Ramos (cell line): Measurements from ENCODE around the gene PCDHGA1.
"Not testable (repeated sequence)": the region's sequence is repeated elsewhere in the genome, so short reads cannot be mapped to it uniquely, and the experiment has no call there.

Experiments used
- in situ Hi-C: fragments of 300-500 bp; cut with MboI; formaldehyde crosslinking; loops from one replicate; pipeline ENCODE4 v1.14.3; 2022; ENCODE audit warnings: low sequenced_read_pairs; ENCODE audit not compliant: unreplicated experiment

Gene PCDHGA1

GRCh38 chr5:141345327-141345726, 15.0 kb downstream of the PCDHGA1 start:
- in situ Hi-C loops = no loop called here

GRCh38 chr5:141346017-141346416, 15.7 kb downstream of the PCDHGA1 start:
- in situ Hi-C loops = not testable (repeated sequence)

DNA sequence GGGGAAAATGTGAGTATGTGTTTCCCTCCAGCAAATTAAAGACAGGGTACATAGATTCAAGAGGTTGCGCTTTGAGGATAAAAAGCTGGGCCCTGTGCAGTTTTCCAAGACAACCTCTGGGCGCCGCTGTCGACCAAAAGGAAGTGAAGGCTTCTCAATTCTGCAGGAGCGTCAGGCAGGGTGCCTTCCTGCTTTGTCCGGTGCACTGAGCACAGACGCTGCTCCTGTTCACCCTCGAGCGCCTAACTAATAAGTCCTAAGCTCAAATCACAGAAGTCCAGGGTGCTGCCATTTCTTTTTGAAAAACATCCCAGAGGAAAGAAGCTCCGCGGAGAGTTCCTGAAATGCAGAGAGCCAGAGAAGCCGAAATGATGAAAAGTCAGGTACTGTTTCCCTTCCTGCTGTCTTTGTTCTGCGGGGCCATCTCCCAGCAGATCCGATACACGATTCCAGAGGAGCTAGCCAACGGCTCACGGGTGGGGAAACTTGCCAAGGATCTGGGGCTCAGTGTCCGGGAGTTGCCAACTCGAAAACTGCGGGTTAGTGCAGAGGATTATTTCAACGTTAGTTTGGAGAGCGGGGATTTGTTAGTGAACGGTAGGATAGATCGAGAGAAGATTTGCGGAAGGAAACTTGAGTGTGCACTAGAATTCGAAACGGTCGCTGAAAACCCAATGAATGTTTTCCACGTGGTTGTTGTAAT, 19.8 kb downstream of the PCDHGA1 start, which contains the start of gene PCDHGB1:
TSS of gene PCDHGB1 (plus strand) at position 183 of the 703 bp plus-strand sequence. CDS start at position 345, 162 bp downstream.
- in situ Hi-C loops = no loop called here

GRCh38 chr5:141351591-141351990, 21.3 kb downstream of the PCDHGA1 start:
- in situ Hi-C loops = no loop called here

- in situ Hi-C loops = no loop called here
Measured at GRCh38 chr5:141354900-141355469, 24.7 kb downstream of the PCDHGA1 start, which contains the start of gene PCDHGA4. Gene PCDHGA4, plus strand, starts transcription at chr5:141355021. Its CDS starts 87 bp downstream, at chr5:141355108.

DNA sequence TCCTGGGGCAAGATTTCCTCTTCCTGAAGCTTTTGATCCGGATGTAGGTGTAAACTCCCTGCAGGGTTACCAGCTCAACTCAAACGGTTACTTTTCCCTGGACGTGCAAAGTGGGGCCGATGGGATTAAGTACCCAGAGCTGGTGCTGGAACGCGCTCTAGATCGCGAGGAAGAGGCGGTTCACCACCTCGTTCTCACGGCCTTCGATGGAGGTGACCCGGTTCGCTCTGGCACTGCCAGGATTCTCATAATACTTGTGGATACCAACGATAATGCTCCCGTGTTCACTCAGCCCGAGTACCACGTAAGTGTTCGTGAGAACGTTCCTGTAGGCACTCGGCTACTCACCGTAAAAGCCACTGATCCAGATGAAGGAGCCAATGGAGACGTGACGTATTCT, 25.3 kb downstream of the PCDHGA1 start:
- in situ Hi-C loops = no loop called here

DNA sequence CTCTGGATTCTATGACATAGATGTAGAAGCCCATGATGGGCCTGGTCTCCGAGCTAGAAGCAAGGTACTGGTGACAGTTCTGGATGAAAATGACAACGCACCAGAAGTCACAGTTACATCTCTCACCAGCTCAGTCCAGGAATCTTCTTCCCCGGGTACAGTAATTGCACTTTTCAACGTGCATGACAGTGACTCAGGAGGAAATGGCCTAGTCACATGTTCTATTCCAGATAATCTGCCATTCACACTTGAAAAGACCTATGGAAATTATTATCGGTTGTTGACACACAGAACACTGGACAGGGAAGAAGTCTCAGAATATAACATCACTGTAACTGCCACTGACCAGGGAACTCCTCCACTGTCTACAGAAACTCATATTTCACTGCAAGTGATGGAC, 25.8 kb downstream of the PCDHGA1 start:
- in situ Hi-C loops = no loop called here

GRCh38 chr5:141356950-141357349, 26.6 kb downstream of the PCDHGA1 start:
- in situ Hi-C loops = no loop called here

DNA sequence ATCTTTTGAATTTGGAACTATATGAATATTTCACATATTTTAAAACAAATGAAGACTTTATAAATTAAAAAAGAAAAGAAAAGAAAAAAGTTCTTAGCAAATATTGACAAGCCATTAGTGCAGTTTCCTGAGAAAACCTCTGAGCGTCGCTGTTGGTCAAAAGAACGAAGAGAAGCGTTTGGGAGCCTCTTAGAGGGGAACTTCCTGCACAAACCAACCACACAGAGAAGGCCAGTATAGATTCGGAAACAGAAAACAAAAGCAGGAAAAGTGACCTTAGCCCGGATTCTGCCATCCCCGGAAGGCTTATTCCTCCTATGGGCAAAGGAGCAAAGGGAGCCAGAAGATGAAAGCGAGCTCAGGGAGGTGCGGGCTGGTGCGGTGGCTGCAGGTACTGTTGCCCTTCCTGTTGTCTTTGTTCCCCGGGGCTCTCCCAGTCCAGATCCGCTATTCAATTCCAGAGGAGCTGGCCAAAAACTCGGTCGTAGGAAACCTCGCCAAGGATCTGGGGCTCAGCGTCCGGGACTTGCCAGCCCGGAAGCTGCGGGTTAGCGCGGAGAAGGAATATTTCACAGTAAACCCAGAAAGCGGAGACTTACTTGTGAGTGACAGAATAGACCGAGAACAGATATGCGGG, 29.6 kb downstream of the PCDHGA1 start, which contains the start of gene PCDHGB2:
TSS of gene PCDHGB2 (plus strand) at position 205 of the 637 bp plus-strand sequence. CDS start at position 347, 142 bp downstream.
- in situ Hi-C loops = no loop called here

DNA sequence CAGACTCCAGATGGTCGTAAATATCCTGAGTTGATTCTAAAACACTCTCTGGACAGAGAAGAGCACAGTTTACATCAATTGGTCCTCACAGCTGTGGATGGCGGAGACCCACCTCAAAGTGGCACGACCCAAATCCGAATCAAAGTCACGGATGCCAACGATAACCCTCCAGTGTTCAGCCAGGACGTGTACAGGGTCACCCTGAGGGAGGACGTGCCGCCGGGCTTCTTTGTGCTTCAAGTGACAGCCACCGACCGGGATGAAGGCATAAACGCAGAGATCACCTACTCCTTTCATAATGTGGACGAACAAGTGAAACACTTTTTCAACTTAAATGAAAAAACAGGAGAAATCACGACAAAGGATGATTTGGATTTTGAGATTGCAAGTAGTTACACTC, 30.4 kb downstream of the PCDHGA1 start:
- in situ Hi-C loops = no loop called here

- in situ Hi-C loops = no loop called here
Measured at GRCh38 chr5:141362719-141363118, 32.4 kb downstream of the PCDHGA1 start.

DNA sequence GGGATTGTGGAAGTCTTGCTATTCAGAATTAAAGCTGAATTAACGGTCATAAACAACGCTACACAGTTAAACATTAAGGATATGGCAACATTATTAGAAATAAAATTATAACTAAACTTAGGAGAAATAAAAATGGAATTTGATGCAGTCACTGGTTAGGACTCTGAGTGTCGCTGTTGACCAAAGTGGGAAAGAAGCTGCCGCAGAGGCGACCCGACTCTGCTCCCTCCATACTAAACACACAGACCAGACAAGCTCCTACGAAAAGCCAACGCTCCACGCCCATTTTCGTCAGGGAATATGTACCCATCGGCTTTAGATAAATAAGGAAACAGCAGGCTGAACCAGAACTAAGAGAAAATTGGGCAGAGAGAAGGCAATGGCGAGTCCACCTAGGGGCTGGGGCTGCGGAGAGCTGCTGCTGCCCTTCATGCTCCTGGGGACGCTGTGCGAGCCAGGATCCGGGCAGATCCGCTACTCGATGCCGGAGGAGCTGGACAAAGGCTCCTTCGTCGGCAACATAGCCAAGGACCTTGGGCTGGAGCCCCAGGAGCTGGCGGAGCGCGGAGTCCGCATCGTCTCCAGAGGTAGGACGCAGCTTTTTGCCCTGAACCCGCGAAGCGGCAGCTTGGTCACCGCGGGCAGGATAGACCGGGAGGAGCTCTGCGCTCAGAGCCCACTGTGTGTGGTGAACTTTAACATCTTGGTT, 33.8 kb downstream of the PCDHGA1 start, which contains the start of gene PCDHGA5:
TSS of gene PCDHGA5 (plus strand) at position 211 of the 709 bp plus-strand sequence. CDS start at position 380, 169 bp downstream.
- in situ Hi-C loops = no loop called here

- in situ Hi-C loops = no loop called here
Measured at GRCh38 chr5:141366016-141366896, 35.9 kb downstream of the PCDHGA1 start.

DNA sequence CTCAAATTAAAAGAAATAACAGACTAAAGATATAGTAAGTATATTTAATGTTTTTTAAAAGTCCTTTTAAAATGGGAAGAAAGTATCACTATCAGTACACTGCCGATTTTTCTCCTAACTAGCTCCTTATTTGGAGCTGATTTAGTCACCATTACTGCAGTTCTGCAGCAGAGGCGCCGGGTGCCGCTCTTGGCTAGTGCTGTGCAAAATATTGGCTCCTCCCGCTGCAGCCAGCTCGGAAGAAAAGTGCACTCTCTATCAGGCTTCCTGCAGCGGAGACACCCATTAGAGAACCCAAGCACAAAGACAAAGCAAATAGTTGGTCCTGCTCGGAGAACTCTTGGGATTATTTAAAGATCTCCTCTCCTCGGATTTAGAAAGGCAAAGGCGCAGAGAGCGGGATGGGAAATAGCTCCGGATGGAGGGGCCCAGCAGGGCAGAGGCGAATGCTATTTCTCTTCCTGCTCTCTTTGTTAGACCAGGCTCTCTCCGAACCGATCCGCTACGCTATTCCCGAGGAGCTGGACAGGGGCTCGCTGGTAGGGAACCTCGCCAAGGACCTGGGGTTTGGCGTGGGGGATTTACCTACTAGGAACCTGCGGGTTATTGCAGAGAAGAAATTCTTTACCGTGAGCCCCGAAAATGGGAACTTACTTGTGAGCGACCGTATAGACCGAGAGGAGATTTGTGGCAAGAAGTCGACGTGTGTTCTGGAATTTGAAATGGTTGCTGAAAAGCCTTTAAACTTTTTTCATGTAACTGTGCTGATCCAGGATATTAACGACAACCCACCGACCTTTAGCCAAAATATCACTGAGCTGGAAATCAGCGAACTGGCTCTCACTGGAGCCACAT, 39.9 kb downstream of the PCDHGA1 start, which contains the start of gene PCDHGB3:
TSS of gene PCDHGB3 (plus strand) at position 249 of the 855 bp plus-strand sequence. CDS start at position 402, 153 bp downstream.
- in situ Hi-C loops = no loop called here

- in situ Hi-C loops = no loop called here
Measured at GRCh38 chr5:141371572-141372475, 41.5 kb downstream of the PCDHGA1 start.

GRCh38 chr5:141373673-141374317, 43.5 kb downstream of the PCDHGA1 start, which contains the start of gene PCDHGA6:
Gene PCDHGA6, plus strand, starts transcription at chr5:141373891. Its CDS starts 193 bp downstream, at chr5:141374084.
- in situ Hi-C loops = no loop called here

DNA sequence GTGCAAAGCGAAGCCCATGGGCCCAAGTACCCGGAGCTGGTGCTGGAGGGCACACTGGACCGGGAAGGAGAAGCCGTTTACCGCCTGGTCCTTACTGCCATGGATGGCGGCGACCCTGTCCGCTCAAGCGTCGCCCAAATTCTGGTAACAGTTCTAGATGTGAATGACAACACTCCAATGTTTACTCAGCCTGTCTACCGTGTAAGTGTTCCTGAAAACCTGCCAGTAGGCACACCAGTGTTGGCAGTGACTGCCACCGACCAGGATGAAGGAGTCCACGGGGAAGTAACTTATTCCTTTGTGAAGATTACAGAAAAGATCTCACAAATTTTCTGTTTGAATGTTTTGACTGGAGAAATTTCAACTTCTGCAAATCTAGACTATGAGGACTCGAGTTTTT, 44.3 kb downstream of the PCDHGA1 start:
- in situ Hi-C loops = no loop called here
